ENCODE results near the gene KIF4A. TPM values are rescaled to one million over a fixed set of nuclear protein-coding genes. Genes with fewer than 3 reads are reported as not detected.
"Not testable (repeated sequence)": the region's sequence is repeated elsewhere in the genome, so short reads cannot be mapped to it uniquely, and the experiment has no call there.

Gene KIF4A
- total and polyA plus RNA-seq, 2 of the 13 experiments (the other 11 are each of a cell fraction or from before 2014, with no cell fraction given) = 9.4 to 28.2 TPM

GRCh38 chrX:70322784-70323183 is 32.9 kb downstream of the KIF4A start (continued):
- no peak for TF ChIP-seq ARID4A (CRISPR knock-in tag; IDR thresholded peaks at IDR 0.05; ENCODE audit: borderline replicate concordance)
- no peak for TF ChIP-seq TCF12 (IDR thresholded peaks at IDR 0.05)
- TF ChIP-seq TCF12 (CRISPR knock-in tag; IDR thresholded peaks at IDR 0.05) = no peak
- no peak for TF ChIP-seq KLF6 (CRISPR knock-in tag; IDR thresholded peaks at IDR 0.05)

GRCh38 chrX:70323628-70324027 is 33.7 kb downstream of the KIF4A start:
- H3K9me3 ChIP-seq (ENCODE audit: low read length); H3K79me2 ChIP-seq (ENCODE audit: insufficient read depth, low read length); H3K27me3 ChIP-seq (ENCODE audit: control insufficient read depth in 1 of 2, insufficient read depth in 2 of 2, low read length in 2 of 2); BruUV-seq (replicated peaks); DNase-seq (ENCODE audit: low spot score); ATAC-seq; H3K4me3 ChIP-seq (replicated peaks in 1 of 3; ENCODE audit: insufficient read depth in 1 of 3, low read depth in 2 of 3, low read length in 3 of 3); FAIRE-seq; H3K4me1 ChIP-seq (ENCODE audit: insufficient read depth, low read length); H3K36me3 ChIP-seq (replicated peaks in 1 of 2; ENCODE audit: control insufficient read depth in 1 of 2, insufficient read depth in 2 of 2, low read length in 2 of 2); CTCF ChIA-PET (ENCODE audit: low intra/inter-chr PET ratio, low total read pairs); H2AFZ ChIP-seq (ENCODE audit: low read length); in situ Hi-C loops (cut with HindIII; ENCODE audit: extremely low pct_ligation_motif_present, low pct_unique_long_range_greater_than_20kb); intact Hi-C loops (cut with micrococcal nuclease; ENCODE audit: unreplicated experiment); H3K27ac ChIP-seq (ENCODE audit: extremely low read length, insufficient read depth, low read length); POLR2A ChIA-PET; H3K4me2 ChIP-seq (ENCODE audit: low read depth, low read length); H4K20me1 ChIP-seq (ENCODE audit: insufficient read depth, low read length); H3K9ac ChIP-seq (ENCODE audit: insufficient read depth, low read depth, low read length): not testable (repeated sequence)
- WGBS (ENCODE audit: low lambda C conversion rate) = 96% methylated on average over 6 of the region's 6 CpGs

Data from HepG2 (cell line).